ENCODE results near the gene TRIM7. TPM values are rescaled to one million over a fixed set of nuclear protein-coding genes. Genes with fewer than 3 reads are reported as not detected.

The TRIM7 gene
- polyA plus RNA-seq, 1 donor (not counting 4 experiments of a cell fraction or from before 2014, with no cell fraction given), result 27.6 TPM

GRCh38 chr5:181236954-181237641 is 32.1 kb upstream of the TRIM7 start:
- no peak overlapping the region for H3K4me2 ChIP-seq (ENCODE audit: control insufficient read depth, extremely low read depth, insufficient read depth, low read depth, low read length)
- FAIRE-seq (no peak), DNase-seq (ENCODE audit: low read depth, low spot score) (no peak)
- H3K9ac ChIP-seq (ENCODE audit: control insufficient read depth, extremely low read depth, insufficient read depth, low read length), result no peak overlapping the region
- H2AFZ ChIP-seq (ENCODE audit: control insufficient read depth, low read length), result no peak overlapping the region
- H3K27ac ChIP-seq (ENCODE audit: control insufficient read depth, insufficient read depth, low read length), result no peak overlapping the region
- H3K79me2 ChIP-seq (ENCODE audit: control insufficient read depth, insufficient read depth, low read length), result peaks cover 45% of the 10 kb centered on the region
- no peak overlapping the region for H3K4me3 ChIP-seq (ENCODE audit: control insufficient read depth in 2 of 3, extremely low read depth in 1 of 3, insufficient read depth in 2 of 3, low read depth in 1 of 3, low read length in 3 of 3)
- peaks cover 61% of the 10 kb centered on the region for H4K20me1 ChIP-seq (ENCODE audit: control insufficient read depth, extremely low read depth, insufficient read depth, low read length)
- dilution Hi-C loops (cut with MboI; ENCODE audit: extremely low pct_ligation_motif_present, low sequenced_read_pairs), result no loop called here
- H3K4me1 ChIP-seq (ENCODE audit: control insufficient read depth, extremely low read depth, insufficient read depth, low read length), result peaks cover 8% of the 10 kb centered on the region
- H3K9me3 ChIP-seq (ENCODE audit: control insufficient read depth, low read depth, low read length), result no peaks in the 10 kb centered on the region
- H3K36me3 ChIP-seq (ENCODE audit: control insufficient read depth in 2 of 2, extremely low read depth in 1 of 2, insufficient read depth in 2 of 2, low read length in 2 of 2), result peaks cover 50 to 62% of the 10 kb centered on the region in 2 experiments
- H3K9me1 ChIP-seq (ENCODE audit: control insufficient read depth, extremely low read depth, insufficient read depth, low read length), result no peaks in the 10 kb centered on the region
- TF ChIP-seq EZH2 (IDR thresholded peaks at IDR 0.05; ENCODE audit: low read length) (no peak), CTCF (optimal IDR thresholded peaks at IDR 0.05 in 1 of 3, IDR thresholded peaks at IDR 0.05 in 1 of 3, conservative IDR thresholded peaks at IDR 0.05 in 1 of 3; ENCODE audit: extremely low read depth in 1 of 3, insufficient read depth in 2 of 3, low read length in 3 of 3) (no peak)
- H3K27me3 ChIP-seq (ENCODE audit: control insufficient read depth, extremely low read depth, insufficient read depth, low read length), result no peaks in the 10 kb centered on the region

GRCh38 chr5:181236471-181236870 is 31.5 kb upstream of the TRIM7 start:
- Histone ChIP-seq H3K9ac (ENCODE audit: control insufficient read depth, extremely low read depth, insufficient read depth, low read length) (no peak overlapping the region), H3K9me3 (ENCODE audit: control insufficient read depth, low read depth, low read length) (no peaks in the 10 kb centered on the region), H3K4me1 (ENCODE audit: control insufficient read depth, extremely low read depth, insufficient read depth, low read length) (peaks cover 8% of the 10 kb centered on the region), H3K79me2 (ENCODE audit: control insufficient read depth, insufficient read depth, low read length) (peaks cover 39% of the 10 kb centered on the region), H2AFZ (ENCODE audit: control insufficient read depth, low read length) (no peak overlapping the region), H3K4me2 (ENCODE audit: control insufficient read depth, extremely low read depth, insufficient read depth, low read depth, low read length) (no peak overlapping the region), H4K20me1 (ENCODE audit: control insufficient read depth, extremely low read depth, insufficient read depth, low read length) (peaks cover 58% of the 10 kb centered on the region), H3K27ac (ENCODE audit: control insufficient read depth, insufficient read depth, low read length) (no peak overlapping the region), H3K36me3 (ENCODE audit: control insufficient read depth in 2 of 2, extremely low read depth in 1 of 2, insufficient read depth in 2 of 2, low read length in 2 of 2) (peaks cover 48 to 59% of the 10 kb centered on the region in 2 experiments), H3K9me1 (ENCODE audit: control insufficient read depth, extremely low read depth, insufficient read depth, low read length) (no peaks in the 10 kb centered on the region), H3K4me3 (ENCODE audit: control insufficient read depth in 2 of 3, extremely low read depth in 1 of 3, insufficient read depth in 2 of 3, low read depth in 1 of 3, low read length in 3 of 3) (no peak overlapping the region), H3K27me3 (ENCODE audit: control insufficient read depth, extremely low read depth, insufficient read depth, low read length) (no peaks in the 10 kb centered on the region)
- DNase-seq (ENCODE audit: low read depth, low spot score) (no peak), FAIRE-seq (no peak)
- TF ChIP-seq EZH2 (IDR thresholded peaks at IDR 0.05; ENCODE audit: low read length), result no peak
- TF ChIP-seq CTCF (optimal IDR thresholded peaks at IDR 0.05 in 1 of 3, IDR thresholded peaks at IDR 0.05 in 1 of 3, conservative IDR thresholded peaks at IDR 0.05 in 1 of 3; ENCODE audit: extremely low read depth in 1 of 3, insufficient read depth in 2 of 3, low read length in 3 of 3), result no peak
- dilution Hi-C loops (cut with MboI; ENCODE audit: extremely low pct_ligation_motif_present, low sequenced_read_pairs), result no loop called here

All from keratinocyte (primary cell).